ENCODE measurements around the gene ERVMER34-1.
A peak's percentile ranks its signal among the peaks of the same experiment; 100 is the strongest.

ERVMER34-1 gene

DNA sequence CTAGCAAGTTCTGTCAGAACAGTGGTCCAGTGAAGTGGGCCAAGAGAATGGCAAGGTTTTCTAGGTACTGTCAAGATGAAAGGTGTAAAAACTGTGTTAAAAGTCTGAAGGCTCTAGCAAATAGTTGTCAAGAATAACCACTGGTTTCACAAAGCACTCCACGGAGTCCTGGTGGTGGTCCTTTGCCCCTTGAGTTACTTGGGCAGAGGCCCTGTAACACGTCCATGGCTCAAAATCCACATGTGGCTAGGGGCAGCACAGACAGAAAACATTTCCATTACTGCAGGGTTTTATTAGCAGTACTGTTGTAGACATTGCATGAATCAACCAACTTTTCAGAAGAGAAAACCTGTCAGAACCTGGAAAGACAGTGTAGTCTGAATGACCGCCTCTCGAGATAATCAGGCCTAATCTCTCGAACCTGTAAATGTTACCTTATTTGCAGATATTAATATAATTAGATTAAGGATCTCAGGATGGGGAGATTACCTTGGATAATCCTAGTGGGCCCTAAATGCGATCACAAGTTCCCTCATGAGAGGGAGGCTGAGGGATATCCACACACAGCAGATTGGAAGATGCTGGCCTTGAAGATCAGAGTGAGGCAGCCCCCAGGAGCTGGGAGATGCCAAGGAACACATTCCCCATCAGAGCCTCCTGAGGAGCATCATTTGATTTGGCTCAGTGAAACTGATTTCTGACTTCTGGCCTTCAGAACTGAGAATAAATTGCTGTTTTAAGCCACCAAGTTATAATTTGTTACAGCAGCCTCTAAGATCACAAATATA, 34.7 kb downstream of the ERVMER34-1 start:
- no peak for DNase-seq

- DNase-seq, result no peak
Observed at GRCh38 chr4:52715914-52716313, 35.3 kb downstream of the ERVMER34-1 start.

- no peak for DNase-seq
Observed at GRCh38 chr4:52715255-52715897, 35.8 kb downstream of the ERVMER34-1 start.

- DNase-seq, result no peak
Observed at GRCh38 chr4:52714597-52715254, 36.5 kb downstream of the ERVMER34-1 start.

GRCh38 chr4:52713456-52713937, 37.7 kb downstream of the ERVMER34-1 start:
- no peak for DNase-seq

- DNase-seq, result peak; percentile 95
Observed at GRCh38 chr4:52712251-52713130, 38.7 kb downstream of the ERVMER34-1 start.

GRCh38 chr4:52711834-52712250, 39.4 kb downstream of the ERVMER34-1 start:
- no peak for DNase-seq

DNA sequence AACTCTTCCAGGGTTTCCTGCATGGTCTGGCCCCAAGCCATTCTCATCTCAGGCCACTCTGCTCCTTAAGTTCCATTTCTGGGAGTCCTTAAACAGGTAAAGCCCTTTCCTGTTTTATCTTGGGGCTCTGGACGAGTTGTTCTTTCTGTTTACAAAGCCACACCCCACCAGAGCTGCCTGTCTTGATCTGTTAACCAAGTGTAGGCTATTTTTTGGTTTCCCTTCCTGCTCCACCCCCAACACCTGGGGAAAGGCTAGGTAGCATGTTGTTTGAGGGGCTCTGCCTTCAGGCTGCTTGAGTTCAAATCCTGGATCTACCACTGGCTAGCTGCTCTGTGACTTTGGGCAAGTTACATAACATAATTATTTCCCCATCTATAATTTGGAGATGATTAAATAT, 40.0 kb downstream of the ERVMER34-1 start:
- DNase-seq, result no peak

DNA sequence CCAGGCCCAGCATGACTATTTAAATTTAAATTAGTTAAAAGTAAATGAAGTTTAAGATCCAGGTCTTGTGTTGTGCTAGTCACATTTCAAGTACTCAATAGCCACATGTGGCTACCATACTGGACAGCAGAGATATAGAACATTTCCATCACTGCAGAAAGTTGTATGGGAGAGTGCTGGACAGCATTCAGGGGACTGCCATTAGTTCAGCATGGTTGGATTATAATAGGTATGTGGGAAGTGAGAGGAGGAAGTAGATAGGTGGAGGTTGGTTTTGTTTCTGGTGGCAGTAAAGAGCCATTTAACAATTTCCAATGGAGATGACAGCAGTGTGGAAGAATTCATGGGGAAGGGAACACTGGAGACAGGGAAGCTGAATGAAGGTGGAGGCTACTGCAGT, 42.1 kb downstream of the ERVMER34-1 start:
- no peak for DNase-seq

DNA sequence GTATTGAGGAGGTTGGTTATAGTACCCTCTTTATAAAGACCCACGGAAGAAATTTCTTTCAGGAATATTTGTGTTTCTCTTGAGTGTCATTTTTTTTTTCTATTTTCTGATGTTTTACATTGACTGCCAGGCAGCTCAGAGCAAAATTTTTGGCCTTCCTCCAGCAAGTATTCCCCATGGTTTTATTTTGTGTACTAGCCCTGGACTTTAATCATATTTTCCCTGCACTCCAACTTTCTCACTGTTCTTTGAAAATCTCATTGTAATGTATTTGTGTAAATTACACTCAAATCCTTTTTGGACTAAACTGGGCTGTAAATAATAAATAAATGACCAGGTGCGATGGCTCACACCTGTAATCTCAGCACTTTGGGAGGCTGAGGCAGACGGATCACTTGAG, 46.6 kb downstream of the ERVMER34-1 start:
- no peak for DNase-seq

DNA sequence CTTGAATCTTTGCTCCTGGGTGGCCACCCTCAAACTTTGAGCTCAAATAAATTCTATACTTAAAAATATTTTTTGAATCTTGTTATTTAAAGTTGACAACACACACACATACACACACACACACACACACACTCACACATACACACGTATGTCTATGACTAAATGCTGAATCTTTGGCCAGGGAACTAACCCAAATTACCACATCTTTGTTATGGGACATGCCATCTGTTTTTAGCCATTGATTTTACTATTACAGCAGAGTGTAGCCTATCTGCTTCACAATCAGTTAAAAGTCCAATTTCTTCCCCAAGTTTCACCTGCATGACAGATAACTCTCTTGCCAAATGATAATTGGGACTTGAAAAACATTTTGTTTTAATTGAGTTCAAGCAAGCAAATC, 47.1 kb downstream of the ERVMER34-1 start:
- DNase-seq, result no peak

DNA sequence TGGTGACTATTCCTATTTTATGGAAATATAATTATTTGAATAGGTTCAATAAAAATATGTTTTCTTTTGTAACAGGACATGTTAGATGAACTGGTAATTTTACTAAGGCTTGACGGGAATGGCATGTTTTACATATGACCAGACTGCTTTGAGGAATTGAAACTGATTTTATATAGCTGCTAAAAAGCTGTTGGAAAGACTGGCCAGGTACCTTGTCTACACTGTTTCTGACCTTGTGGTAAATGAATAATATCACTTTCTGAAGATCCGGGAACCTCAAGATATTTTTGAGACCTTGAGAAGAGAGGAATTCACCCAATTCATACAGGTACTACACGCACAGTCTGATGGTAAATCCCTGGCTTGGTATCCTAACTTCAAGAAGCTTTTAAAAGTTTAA, 50.0 kb downstream of the ERVMER34-1 start:
- no peak for DNase-seq

- no peak for DNase-seq
Observed at GRCh38 chr4:52694936-52695335, 56.3 kb downstream of the ERVMER34-1 start.

GRCh38 chr4:52693492-52693891, 57.7 kb downstream of the ERVMER34-1 start:
- no peak for DNase-seq

All from CD4-positive, alpha-beta T cell treated with Interferon gamma for 1 hour (primary cell).